GM12878 (cell line): ENCODE measurements around the gene INTS6. TPM values are rescaled to one million over a fixed set of nuclear protein-coding genes. Genes with fewer than 3 reads are reported as not detected.

ENCODE experiments used
- ATAC-seq: fragments of 200-7000 bp; cut with Tn5 transposase; 3 replicates; pipeline ENCODE4 v1.9.1; 2020; ENCODE audit warnings: mild to moderate bottlenecking, moderate library complexity
- BruUV-seq: library from RNA; stranded (reverse); fragments of 400-500 nt; replicated peaks from 2 replicates; lab custom pipeline; 2021; lab: Mats Ljungman, UMichigan
- CTCF ChIA-PET: fragments of 300-600 bp; sonication (Branson Sonifier 250); formaldehyde crosslinking; extraction: SDS; loops from one replicate; lab custom pipeline; 2021; ENCODE audit warnings: inconsistent platforms; lab: Yijun Ruan, JAX
- POLR2A ChIA-PET: fragments of 350-600 bp; formaldehyde crosslinking; extraction: SDS; loops from one replicate; lab custom pipeline; 2021; ENCODE audit warnings: inconsistent platforms; lab: Charles Lee
- RAD21 ChIA-PET: fragments of 300-600 bp; sonication (Branson Sonifier 250); formaldehyde crosslinking; loops from one replicate; lab custom pipeline; 2023; ENCODE audit warnings: antibody characterized with exemption; ENCODE audit not compliant: unreplicated experiment; lab: Charles Lee
- SMC1A ChIA-PET: fragments of 300-600 bp; sonication (Branson Sonifier 250); formaldehyde crosslinking; loops from one replicate; lab custom pipeline; 2023; ENCODE audit not compliant: unreplicated experiment, uncharacterized antibody; lab: Charles Lee
- DNase-seq: peaks from one replicate; pipeline ENCODE4 v3.0.0-alpha.2; 2011; ENCODE audit warnings: low read depth, low spot score
- FAIRE-seq: peaks from 3 replicates; lab custom pipeline; 2011; peaks lifted over from hg19 to GRCh38; lab: Jason Lieb, UNC
- H2AFZ ChIP-seq: 2 replicates; pipeline ENCODE4 v1.6.0; 2011; ENCODE audit warnings: low read depth, low read length, control low read depth; ENCODE audit not compliant: control insufficient read depth
- H3K27ac ChIP-seq: 2 replicates; pipeline ENCODE4 v1.5.1; 2011; ENCODE audit warnings: control low read depth; ENCODE audit not compliant: control insufficient read depth, insufficient read depth
- H3K27me3 ChIP-seq, 2 experiments: replicated peaks in 1 of 2; 2 replicates each; pipeline versions ENCODE4 v1.6.0 to v1.6.1; 2011; ENCODE audit warnings: low read length in 1 of 2; ENCODE audit not compliant: control insufficient read depth in 2 of 2, insufficient read depth in 2 of 2
- H3K36me3 ChIP-seq, 2 experiments: 2 replicates each; pipeline ENCODE4 v1.5.1; 2011; ENCODE audit warnings: low read length in 1 of 2; ENCODE audit not compliant: control insufficient read depth in 2 of 2, insufficient read depth in 2 of 2
- H3K4me1 ChIP-seq: 2 replicates; pipeline ENCODE4 v1.6.1; 2011; ENCODE audit warnings: mild to moderate bottlenecking, low read length, moderate library complexity, mixed read lengths; ENCODE audit not compliant: control insufficient read depth, insufficient read depth
- H3K4me2 ChIP-seq: 2 replicates; pipeline ENCODE4 v1.6.0; 2011; ENCODE audit warnings: control low read depth; ENCODE audit not compliant: control insufficient read depth, insufficient read depth
- H3K4me3 ChIP-seq: fragments of 200-600 bp; sonication (generic); 2 replicates; pipeline ENCODE4 v1.5.1; 2016
- H3K79me2 ChIP-seq: 2 replicates; pipeline ENCODE4 v1.6.0; 2011; ENCODE audit warnings: low read length; ENCODE audit not compliant: control insufficient read depth, insufficient read depth
- H3K9ac ChIP-seq: 2 replicates; pipeline ENCODE4 v1.8.0; 2011; ENCODE audit warnings: low read length, control low read depth, mixed read lengths; ENCODE audit not compliant: control insufficient read depth, insufficient read depth
- H3K9me3 ChIP-seq: replicated peaks from 3 replicates; pipeline ENCODE4 v1.5.1; 2011; ENCODE audit warnings: mild to moderate bottlenecking, low read length; ENCODE audit not compliant: control insufficient read depth, insufficient read depth
- H4K20me1 ChIP-seq: 2 replicates; pipeline ENCODE4 v1.6.0; 2011; ENCODE audit not compliant: control insufficient read depth, insufficient read depth
- BCL11A ChIP-seq: IDR thresholded peaks from 2 replicates; pipeline ENCODE4 v1.6.1; 2011; ENCODE audit warnings: low read depth, low read length
- CREB1 ChIP-seq: IDR thresholded peaks from 2 replicates; pipeline ENCODE4 v1.6.1; 2012; ENCODE audit warnings: low read depth, mild to moderate bottlenecking, inconsistent platforms
- EGR1 ChIP-seq, 2 experiments: IDR thresholded peaks; 1 replicate in 1 of 2; 2 replicates in 1 of 2; pipeline ENCODE4 v1.6.1; 2011 to 2012; ENCODE audit warnings: low read depth in 2 of 2, low read length in 2 of 2, borderline replicate concordance in 1 of 2, mild to moderate bottlenecking in 1 of 2, moderate library complexity in 1 of 2
- ETV6 ChIP-seq, 2 experiments: fragments of 450-650 bp in 1 of 2; IDR thresholded peaks in 1 of 2; conservative IDR thresholded peaks in 1 of 2; 2 replicates each; pipeline ENCODE4 v1.6.1; 2014; ENCODE audit warnings: antibody characterized with exemption in 1 of 2, borderline replicate concordance in 1 of 2, low read depth in 1 of 2, mild to moderate bottlenecking in 1 of 2, moderate library complexity in 1 of 2
- FOXM1 ChIP-seq: IDR thresholded peaks from 2 replicates; pipeline ENCODE4 v1.6.1; 2012; ENCODE audit warnings: low read depth, mild to moderate bottlenecking, inconsistent platforms, low read length, moderate library complexity
- HSF1 ChIP-seq: fragments of 150-350 bp; IDR thresholded peaks from 2 replicates; pipeline ENCODE4 v1.6.1; 2014; ENCODE audit warnings: mild to moderate bottlenecking, low read depth, low read length
- IRF3 ChIP-seq: fragments of 450-650 bp; IDR thresholded peaks from 2 replicates; pipeline ENCODE4 v1.6.1; 2014; ENCODE audit warnings: mild to moderate bottlenecking
- LARP7 ChIP-seq: fragments of 450-650 bp; IDR thresholded peaks from 2 replicates; pipeline ENCODE4 v1.6.1; 2017; ENCODE audit warnings: mild to moderate bottlenecking
- MEF2A ChIP-seq: IDR thresholded peaks from 2 replicates; pipeline ENCODE4 v1.6.1; 2011; ENCODE audit warnings: low read depth, mild to moderate bottlenecking, low read length, moderate library complexity; ENCODE audit not compliant: insufficient read depth
- MLLT1 ChIP-seq: fragments of 450-650 bp; IDR thresholded peaks from 2 replicates; pipeline ENCODE4 v1.6.1; 2016; ENCODE audit warnings: mild to moderate bottlenecking
- NFYA ChIP-seq: IDR thresholded peaks from 2 replicates; pipeline ENCODE4 v1.6.1; 2011; ENCODE audit warnings: low read depth, mild to moderate bottlenecking, low read length, improper control_type of control experiment, borderline replicate concordance
- RELA ChIP-seq: fragments of 450-650 bp; IDR thresholded peaks from 2 replicates; pipeline ENCODE4 v1.8.0; 2014; ENCODE audit warnings: borderline replicate concordance; ENCODE audit not compliant: partially characterized antibody
- TCF12 ChIP-seq: IDR thresholded peaks from 2 replicates; pipeline ENCODE4 v1.6.1; 2011; ENCODE audit warnings: low read depth, mild to moderate bottlenecking, low read length
- WGBS: methylation state at CpG from one replicate; pipeline ENCODE4 v1.1.6; 2016; ENCODE audit warnings: low lambda C conversion rate; ENCODE audit not compliant: insufficient replicate concordance, insufficient coverage; ENCODE audit errors: missing lambda C conversion rate; 5-methylcytosine and 5-hydroxymethylcytosine counted together
- in situ Hi-C: fragments of 300-500 bp; cut with MboI; formaldehyde crosslinking; loops from 9 replicates; pipeline ENCODE4 v1.14.3; 2018; ENCODE audit warnings: mixed read lengths
- intact Hi-C: fragments of 100-400 bp; cut with micrococcal nuclease; formaldehyde crosslinking; loops from one replicate; pipeline ENCODE4 v1.14.2; 2022; ENCODE audit not compliant: unreplicated experiment
- polyA plus RNA-seq, 11 experiments: library from polyadenylated mRNA; depleted of rRNA in 4 of 11; unstranded in 6 of 11; stranded (reverse) in 5 of 11; fragments of >200 nt; fragmentation: Nextera tagmentation in 4 of 11; fragmentation: Illumina TruSeq in 1 of 11; extraction: Ambion mirVana in 4 of 11; extraction: Trizol in 1 of 11; gene quantifications; 1 replicate in 1 of 11; 2 replicates in 10 of 11; pipeline versions ENCODE4 v1.2.1 to v1.2.3, GENCODE V29; 2011 to 2016; ENCODE audit warnings: inconsistent platforms in 2 of 11, missing spikeins in 2 of 11, low read depth in 1 of 11
- total RNA-seq, 4 experiments: library from RNA; depleted of rRNA in 3 of 4; stranded (reverse); fragments of >200 nt in 3 of 4; fragmentation: Illumina TruSeq in 1 of 4; extraction: Trizol in 1 of 4; gene quantifications; 2 replicates each; pipeline versions ENCODE4 v1.2.1 to v1.2.3, GENCODE V29; 2013 to 2021
- TF ChIP-seq, protein P1 (sequence below): fragments of 450-650 bp; IDR thresholded peaks from 2 replicates; pipeline ENCODE4 v1.6.1; 2017; ENCODE audit warnings: mild to moderate bottlenecking, moderate library complexity

INTS6 gene
- total and polyA plus RNA-seq, 10 of the 15 experiments (the other 5 are each of a cell fraction or from before 2014, with no cell fraction given) = 7.2 to 57.7 (median 30.9) TPM

GRCh38 chr13:51475727-51476501, 23.1 kb upstream of the INTS6 start:
- no TSS peak for BruUV-seq
- Histone ChIP-seq H3K4me2 (no peak overlapping the region), H3K9ac (no peak overlapping the region), H3K79me2 (no peaks in the 10 kb centered on the region), H3K27ac (no peak overlapping the region), H3K27me3 (no peaks in the 10 kb centered on the region), H2AFZ (0 out of 2 replicates have a peak overlapping the region, but pooled peaks have one; percentile 7), H3K9me3 (no peaks in the 10 kb centered on the region), H3K4me1 (no peaks in the 10 kb centered on the region), H4K20me1 (no peaks in the 10 kb centered on the region), H3K4me3 (no peak overlapping the region), H3K36me3 (no peaks in the 10 kb centered on the region)
- FAIRE-seq (no peak), ATAC-seq (no peak), DNase-seq (no peak)
- intact Hi-C loops = no loop called here
- 60% methylated on average over 2 of the region's 2 CpGs for WGBS
- SMC1A ChIA-PET = interaction anchor here (0.7 to 4.1 kb wide), 11 partner anchors 11 to 288 kb away, joined by 3 to 13 read pairs (median 4); no protein-coding TSS in a partner anchor
- POLR2A ChIA-PET = interaction anchor here (1.2 kb wide), 1 partner anchor 22 kb away, joined by 7 read pairs; no protein-coding TSS in a partner anchor
- CTCF ChIA-PET = interaction anchor here (1.2 to 2.2 kb wide), 3 partner anchors 74 to 351 kb away, joined by 3 to 6 read pairs (median 5); no protein-coding TSS in a partner anchor
- in situ Hi-C loops = no loop called here
- RAD21 ChIA-PET = interaction anchor here (1.3 kb wide), 1 partner anchor 22 kb away, joined by 5 read pairs; no protein-coding TSS in a partner anchor
- TF ChIP-seq IRF3 = no peak
- TF ChIP-seq CREB1 = no peak
- TF ChIP-seq RELA = no peak
- TF ChIP-seq, protein P1, sequence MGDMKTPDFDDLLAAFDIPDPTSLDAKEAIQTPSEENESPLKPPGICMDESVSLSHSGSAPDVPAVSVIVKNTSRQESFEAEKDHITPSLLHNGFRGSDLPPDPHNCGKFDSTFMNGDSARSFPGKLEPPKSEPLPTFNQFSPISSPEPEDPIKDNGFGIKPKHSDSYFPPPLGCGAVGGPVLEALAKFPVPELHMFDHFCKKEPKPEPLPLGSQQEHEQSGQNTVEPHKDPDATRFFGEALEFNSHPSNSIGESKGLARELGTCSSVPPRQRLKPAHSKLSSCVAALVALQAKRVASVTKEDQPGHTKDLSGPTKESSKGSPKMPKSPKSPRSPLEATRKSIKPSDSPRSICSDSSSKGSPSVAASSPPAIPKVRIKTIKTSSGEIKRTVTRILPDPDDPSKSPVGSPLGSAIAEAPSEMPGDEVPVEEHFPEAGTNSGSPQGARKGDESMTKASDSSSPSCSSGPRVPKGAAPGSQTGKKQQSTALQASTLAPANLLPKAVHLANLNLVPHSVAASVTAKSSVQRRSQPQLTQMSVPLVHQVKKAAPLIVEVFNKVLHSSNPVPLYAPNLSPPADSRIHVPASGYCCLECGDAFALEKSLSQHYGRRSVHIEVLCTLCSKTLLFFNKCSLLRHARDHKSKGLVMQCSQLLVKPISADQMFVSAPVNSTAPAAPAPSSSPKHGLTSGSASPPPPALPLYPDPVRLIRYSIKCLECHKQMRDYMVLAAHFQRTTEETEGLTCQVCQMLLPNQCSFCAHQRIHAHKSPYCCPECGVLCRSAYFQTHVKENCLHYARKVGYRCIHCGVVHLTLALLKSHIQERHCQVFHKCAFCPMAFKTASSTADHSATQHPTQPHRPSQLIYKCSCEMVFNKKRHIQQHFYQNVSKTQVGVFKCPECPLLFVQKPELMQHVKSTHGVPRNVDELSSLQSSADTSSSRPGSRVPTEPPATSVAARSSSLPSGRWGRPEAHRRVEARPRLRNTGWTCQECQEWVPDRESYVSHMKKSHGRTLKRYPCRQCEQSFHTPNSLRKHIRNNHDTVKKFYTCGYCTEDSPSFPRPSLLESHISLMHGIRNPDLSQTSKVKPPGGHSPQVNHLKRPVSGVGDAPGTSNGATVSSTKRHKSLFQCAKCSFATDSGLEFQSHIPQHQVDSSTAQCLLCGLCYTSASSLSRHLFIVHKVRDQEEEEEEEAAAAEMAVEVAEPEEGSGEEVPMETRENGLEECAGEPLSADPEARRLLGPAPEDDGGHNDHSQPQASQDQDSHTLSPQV = no peak
- TF ChIP-seq HSF1 = no peak
- no peak for TF ChIP-seq BCL11A
- TF ChIP-seq LARP7 = no peak
- TF ChIP-seq MLLT1 = no peak
- no peak for TF ChIP-seq MEF2A
- TF ChIP-seq ETV6 (conservative IDR thresholded peaks at IDR 0.05 in 1 of 2, IDR thresholded peaks at IDR 0.05 in 1 of 2; ENCODE audit: borderline replicate concordance in 1 of 2, low read depth in 1 of 2) = no peak
- no peak for TF ChIP-seq TCF12
- no peak for TF ChIP-seq FOXM1
- no peak for TF ChIP-seq EGR1 (IDR thresholded peaks at IDR 0.05; ENCODE audit: borderline replicate concordance in 1 of 2, low read depth in 2 of 2, low read length in 2 of 2)
- TF ChIP-seq NFYA = no peak
